Lower lobe of right lung (tissue), 2 donors: ENCODE data around the gene ENOX2. TPM values are rescaled to one million over a fixed set of nuclear protein-coding genes. Genes with fewer than 3 reads are reported as not detected.
"Not testable (repeated sequence)": the region's sequence is repeated elsewhere in the genome, so short reads cannot be mapped to it uniquely, and the experiment has no call there.

Experiments
- ATAC-seq, 2 donors: fragments of 200-7000 bp; cut with Tn5 transposase; one replicate each; pipeline ENCODE4 v1.9.1; 2020 to 2022; ENCODE audit warnings: mild to moderate bottlenecking in 2 of 2, moderate library complexity in 2 of 2
- DNase-seq: peaks from one replicate; pipeline ENCODE4 v3.0.0-alpha.2; 2020
- H3K27ac ChIP-seq: fragments of 200-600 bp; one replicate; pipeline ENCODE4 v1.8.0; 2022
- H3K27me3 ChIP-seq: fragments of 200-600 bp; one replicate; pipeline ENCODE4 v1.8.0; 2022; ENCODE audit warnings: low read depth
- H3K36me3 ChIP-seq: fragments of 200-600 bp; one replicate; pipeline ENCODE4 v1.8.0; 2022; ENCODE audit warnings: mild to moderate bottlenecking
- H3K4me1 ChIP-seq: fragments of 200-600 bp; one replicate; pipeline ENCODE4 v1.8.0; 2022
- H3K4me3 ChIP-seq: fragments of 200-600 bp; one replicate; pipeline ENCODE4 v1.8.0; 2022; ENCODE audit warnings: mild to moderate bottlenecking
- H3K9me3 ChIP-seq: fragments of 200-600 bp; one replicate; pipeline ENCODE4 v1.8.0; 2022
- intact Hi-C: fragments of 100-400 bp; cut with DNase I; formaldehyde crosslinking; loops from one replicate; pipeline ENCODE4 v1.11.0; 2022
- total RNA-seq: library from RNA; stranded (reverse); fragmentation: NEBNext Ultra II Directional; extraction: Animal tissue kit (Norgen Biotek cat#: 25700); gene quantifications from one replicate; pipeline ENCODE4 v1.2.1, GENCODE V29; 2021
- TF ChIP-seq, protein P1 (sequence below): fragments of 200-600 bp; IDR thresholded peaks from one replicate; pipeline ENCODE4 v1.8.0; 2022; ENCODE audit warnings: antibody characterized with exemption, mild to moderate bottlenecking
- donor health status: DM: no; HTN: yes; CAD: no; lungs with severe emphysema.

Gene ENOX2
- total RNA-seq, 1 donor from 2014 or later = 16.8 TPM

- ATAC-seq (no peak), DNase-seq (no peak)
- TF ChIP-seq, protein P1, sequence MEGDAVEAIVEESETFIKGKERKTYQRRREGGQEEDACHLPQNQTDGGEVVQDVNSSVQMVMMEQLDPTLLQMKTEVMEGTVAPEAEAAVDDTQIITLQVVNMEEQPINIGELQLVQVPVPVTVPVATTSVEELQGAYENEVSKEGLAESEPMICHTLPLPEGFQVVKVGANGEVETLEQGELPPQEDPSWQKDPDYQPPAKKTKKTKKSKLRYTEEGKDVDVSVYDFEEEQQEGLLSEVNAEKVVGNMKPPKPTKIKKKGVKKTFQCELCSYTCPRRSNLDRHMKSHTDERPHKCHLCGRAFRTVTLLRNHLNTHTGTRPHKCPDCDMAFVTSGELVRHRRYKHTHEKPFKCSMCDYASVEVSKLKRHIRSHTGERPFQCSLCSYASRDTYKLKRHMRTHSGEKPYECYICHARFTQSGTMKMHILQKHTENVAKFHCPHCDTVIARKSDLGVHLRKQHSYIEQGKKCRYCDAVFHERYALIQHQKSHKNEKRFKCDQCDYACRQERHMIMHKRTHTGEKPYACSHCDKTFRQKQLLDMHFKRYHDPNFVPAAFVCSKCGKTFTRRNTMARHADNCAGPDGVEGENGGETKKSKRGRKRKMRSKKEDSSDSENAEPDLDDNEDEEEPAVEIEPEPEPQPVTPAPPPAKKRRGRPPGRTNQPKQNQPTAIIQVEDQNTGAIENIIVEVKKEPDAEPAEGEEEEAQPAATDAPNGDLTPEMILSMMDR = no peak
- intact Hi-C loops = no loop called here
- no peaks in the 10 kb centered on the region for H3K36me3 ChIP-seq
- H3K27ac ChIP-seq = no peak overlapping the region
- H3K4me1 ChIP-seq = no peaks in the 10 kb centered on the region
- no peak overlapping the region for H3K4me3 ChIP-seq
- no peaks in the 10 kb centered on the region for H3K27me3 ChIP-seq
- no peaks in the 10 kb centered on the region for H3K9me3 ChIP-seq
Measured at GRCh38 chrX:130829526-130830515, 73.2 kb downstream of the ENOX2 start.

DNA sequence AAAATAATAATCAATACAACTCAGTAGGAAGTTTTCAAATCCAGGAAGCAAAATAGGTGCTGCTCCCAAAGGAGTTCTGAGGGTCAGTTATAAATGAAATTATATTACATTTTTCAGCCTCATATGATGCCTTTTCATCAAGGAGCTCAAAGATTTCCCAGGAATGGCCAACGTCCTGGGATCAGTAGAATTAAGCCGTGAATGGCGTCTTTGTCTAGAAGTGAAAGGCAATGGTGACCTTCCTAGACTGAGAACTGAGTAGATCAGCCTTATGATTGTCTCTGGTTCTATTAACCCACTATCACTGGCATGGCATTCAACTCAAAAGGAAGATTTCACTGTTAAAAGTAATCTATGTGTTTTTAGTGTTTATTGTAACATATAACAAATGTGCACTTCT, 74.4 kb downstream of the ENOX2 start:
- H3K36me3 ChIP-seq = no peaks in the 10 kb centered on the region
- intact Hi-C loops = no loop called here
- no peaks in the 10 kb centered on the region for H3K4me1 ChIP-seq
- ATAC-seq (no peak), DNase-seq (no peak)
- H3K4me3 ChIP-seq = no peak overlapping the region
- no peaks in the 10 kb centered on the region for H3K27me3 ChIP-seq
- no peaks in the 10 kb centered on the region for H3K9me3 ChIP-seq
- H3K27ac ChIP-seq = no peak overlapping the region
- TF ChIP-seq, protein P1 = no peak

DNA sequence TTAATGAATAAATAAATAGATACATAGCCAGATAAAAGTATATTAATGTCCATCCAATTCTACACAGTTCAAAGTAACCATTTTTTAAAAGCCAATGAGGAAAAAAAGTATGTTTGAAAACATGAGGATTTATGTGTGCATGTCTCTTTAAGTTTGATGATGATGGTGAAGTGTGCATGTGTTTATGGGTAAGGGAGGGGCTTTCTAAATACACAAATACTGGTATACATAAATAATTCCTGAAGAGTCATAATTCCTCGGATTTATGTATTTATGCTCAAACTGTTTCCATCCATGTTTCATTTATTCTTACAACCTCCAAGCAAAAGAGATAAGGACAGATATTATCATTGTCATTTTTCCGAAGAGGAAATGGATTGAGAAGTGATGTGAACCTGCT, 75.4 kb downstream of the ENOX2 start:
- DNase-seq (no peak), ATAC-seq (no peak)
- H3K27me3 ChIP-seq = no peaks in the 10 kb centered on the region
- intact Hi-C loops = no loop called here
- H3K9me3 ChIP-seq = no peaks in the 10 kb centered on the region
- no peak overlapping the region for H3K4me3 ChIP-seq
- TF ChIP-seq, protein P1 = no peak
- H3K27ac ChIP-seq = no peak overlapping the region
- no peaks in the 10 kb centered on the region for H3K4me1 ChIP-seq
- H3K36me3 ChIP-seq = no peaks in the 10 kb centered on the region

DNA sequence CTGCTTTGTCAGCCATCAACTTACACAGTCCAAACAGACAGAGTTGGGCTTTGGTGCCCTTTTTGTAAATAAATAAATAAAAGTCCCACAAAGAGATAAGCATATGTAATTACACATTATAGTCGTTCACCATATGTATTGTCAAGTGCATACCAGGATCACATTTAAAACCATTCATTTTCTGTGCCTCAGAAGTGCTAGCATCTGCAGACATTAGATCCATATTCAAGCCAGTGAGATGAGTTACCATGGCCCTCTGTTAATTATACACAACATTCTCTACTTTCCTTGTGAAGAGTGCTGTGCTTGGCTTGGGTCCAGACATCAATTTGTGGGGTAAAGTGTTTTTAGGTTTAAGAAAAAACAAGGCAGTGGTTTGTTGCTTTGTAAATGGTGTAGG, 76.8 kb downstream of the ENOX2 start:
- TF ChIP-seq, protein P1 = no peak
- ATAC-seq (no peak), DNase-seq (no peak)
- Histone ChIP-seq H3K36me3 (no peaks in the 10 kb centered on the region), H3K27ac (no peak overlapping the region), H3K4me1 (no peaks in the 10 kb centered on the region), H3K9me3 (no peaks in the 10 kb centered on the region), H3K27me3 (no peaks in the 10 kb centered on the region), H3K4me3 (no peak overlapping the region)
- intact Hi-C loops = no loop called here

DNA sequence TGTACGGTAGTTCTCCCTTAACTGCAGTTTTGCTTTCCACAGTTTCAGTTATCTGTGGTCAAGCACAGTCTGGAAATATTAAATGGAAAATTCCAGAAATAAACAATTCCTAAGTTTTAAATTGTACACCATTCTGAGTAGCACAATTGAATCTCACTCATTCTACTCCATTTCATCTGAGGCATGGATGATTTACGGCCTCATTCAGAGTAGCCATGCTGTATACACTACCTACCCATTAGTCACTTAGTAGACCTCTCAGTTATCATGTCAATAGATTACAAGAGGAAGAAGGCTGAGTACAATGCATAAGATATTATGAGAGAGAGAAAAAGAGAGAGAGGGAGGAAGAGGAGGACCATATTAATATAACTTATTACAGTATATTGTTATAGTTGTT, 77.5 kb downstream of the ENOX2 start:
- no peak overlapping the region for H3K4me3 ChIP-seq
- intact Hi-C loops = no loop called here
- H3K27me3 ChIP-seq = no peaks in the 10 kb centered on the region
- no peaks in the 10 kb centered on the region for H3K36me3 ChIP-seq
- TF ChIP-seq, protein P1 = no peak
- H3K9me3 ChIP-seq = no peaks in the 10 kb centered on the region
- DNase-seq (no peak), ATAC-seq (no peak)
- H3K4me1 ChIP-seq = no peaks in the 10 kb centered on the region
- H3K27ac ChIP-seq = no peak overlapping the region

- H3K4me3 ChIP-seq, DNase-seq, H3K27me3 ChIP-seq, H3K4me1 ChIP-seq, intact Hi-C loops, H3K27ac ChIP-seq, H3K9me3 ChIP-seq, ATAC-seq, H3K36me3 ChIP-seq: not testable (repeated sequence)
Measured at GRCh38 chrX:130819367-130819766, 83.6 kb downstream of the ENOX2 start.

DNA sequence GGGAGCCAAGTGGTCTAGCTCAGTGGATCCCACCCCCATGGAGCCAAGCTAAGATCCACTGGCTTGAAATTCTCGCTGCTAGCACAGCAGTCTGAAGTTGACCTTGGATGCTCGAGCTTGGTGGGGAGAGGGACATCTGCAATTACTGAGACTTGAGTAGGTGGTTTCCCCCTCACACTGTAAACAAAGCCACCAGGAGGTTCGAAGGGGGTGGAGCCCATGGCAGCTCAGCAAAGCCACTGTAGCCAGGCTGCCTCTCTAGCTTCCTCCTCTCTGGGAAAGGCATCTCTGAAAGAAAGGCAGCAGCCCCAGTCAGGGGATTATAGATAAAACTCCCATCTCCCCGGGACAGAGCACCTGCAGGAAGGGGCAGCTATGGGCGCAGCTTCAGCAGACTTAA, 89.1 kb downstream of the ENOX2 start:
- DNase-seq, H3K4me3 ChIP-seq, intact Hi-C loops, H3K36me3 ChIP-seq, ATAC-seq, H3K4me1 ChIP-seq, H3K27me3 ChIP-seq, H3K27ac ChIP-seq, H3K9me3 ChIP-seq: not testable (repeated sequence)
